T-helper 2 cell treated with Interferon-gamma antibody and Interleukin-4, amounts not matched to agents 5 μg/mL and 100 μg/mL, for 36 hours (primary cell): Measurements from ENCODE around the gene RPL35.

Source experiments
- DNase-seq: peaks from one replicate; pipeline ENCODE4 v3.0.0; 2021; ENCODE audit warnings: low spot score
- H3K27ac Mint-ChIP-seq: one replicate; pipeline ENCODE4 v1.8.0; 2021; ENCODE audit warnings: mild to moderate bottlenecking, mixed read lengths
- H3K27me3 Mint-ChIP-seq: one replicate; pipeline ENCODE4 v1.8.0; 2021; ENCODE audit warnings: low read depth, mixed read lengths
- H3K36me3 Mint-ChIP-seq: one replicate; pipeline ENCODE4 v1.8.0; 2021; ENCODE audit warnings: low read depth, mixed read lengths
- H3K4me1 Mint-ChIP-seq: one replicate; pipeline ENCODE4 v1.8.0; 2021; ENCODE audit warnings: low read depth, mixed read lengths
- H3K4me3 Mint-ChIP-seq: one replicate; pipeline ENCODE4 v1.8.0; 2022; ENCODE audit warnings: mild to moderate bottlenecking, moderate library complexity, mixed read lengths
- H3K9me3 Mint-ChIP-seq: one replicate; pipeline ENCODE4 v1.8.0; 2021; ENCODE audit warnings: mixed read lengths

Gene RPL35

DNA sequence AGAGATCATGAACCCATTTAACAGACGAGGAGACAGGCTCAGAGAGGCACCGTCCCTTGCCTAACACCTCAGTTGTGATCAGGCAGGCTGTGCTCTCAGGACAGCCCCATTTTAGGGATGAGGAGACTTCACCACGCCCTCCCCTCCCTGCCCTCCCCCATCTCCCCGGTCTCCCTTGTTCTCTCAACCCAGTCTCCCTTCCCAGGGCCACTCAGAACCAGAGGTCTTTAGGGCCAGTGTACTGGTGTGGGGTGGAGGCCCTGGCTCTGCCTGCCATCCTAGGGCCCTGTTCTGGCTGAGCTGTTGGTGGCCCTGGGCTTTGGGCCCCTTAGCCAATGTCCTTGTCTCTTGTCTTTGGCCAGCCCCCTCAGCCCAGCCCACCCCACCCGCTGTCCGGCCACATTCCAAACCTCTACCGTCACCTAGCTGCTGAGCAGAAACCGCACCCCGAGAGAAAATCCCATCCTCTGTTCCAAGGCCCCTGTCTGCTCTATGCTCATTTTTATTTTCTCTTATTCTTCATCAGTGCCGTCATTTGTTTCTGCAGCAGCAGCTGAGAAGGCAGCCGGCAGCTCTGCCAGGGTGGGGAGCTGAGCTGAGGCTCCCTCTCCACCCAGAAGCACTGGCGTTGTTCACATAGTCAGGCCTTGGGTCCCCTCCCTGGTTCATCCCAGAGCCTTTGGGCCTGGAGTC lies 50.9 kb downstream of the RPL35 start:
- Mint-ChIP-seq H3K4me3 (no peak overlapping the region), H3K4me1 (no peaks in the 10 kb centered on the region), H3K27ac (no peak overlapping the region), H3K9me3 (no peaks in the 10 kb centered on the region), H3K36me3 (no peaks in the 10 kb centered on the region), H3K27me3 (no peaks in the 10 kb centered on the region)
- no peak for DNase-seq

DNA sequence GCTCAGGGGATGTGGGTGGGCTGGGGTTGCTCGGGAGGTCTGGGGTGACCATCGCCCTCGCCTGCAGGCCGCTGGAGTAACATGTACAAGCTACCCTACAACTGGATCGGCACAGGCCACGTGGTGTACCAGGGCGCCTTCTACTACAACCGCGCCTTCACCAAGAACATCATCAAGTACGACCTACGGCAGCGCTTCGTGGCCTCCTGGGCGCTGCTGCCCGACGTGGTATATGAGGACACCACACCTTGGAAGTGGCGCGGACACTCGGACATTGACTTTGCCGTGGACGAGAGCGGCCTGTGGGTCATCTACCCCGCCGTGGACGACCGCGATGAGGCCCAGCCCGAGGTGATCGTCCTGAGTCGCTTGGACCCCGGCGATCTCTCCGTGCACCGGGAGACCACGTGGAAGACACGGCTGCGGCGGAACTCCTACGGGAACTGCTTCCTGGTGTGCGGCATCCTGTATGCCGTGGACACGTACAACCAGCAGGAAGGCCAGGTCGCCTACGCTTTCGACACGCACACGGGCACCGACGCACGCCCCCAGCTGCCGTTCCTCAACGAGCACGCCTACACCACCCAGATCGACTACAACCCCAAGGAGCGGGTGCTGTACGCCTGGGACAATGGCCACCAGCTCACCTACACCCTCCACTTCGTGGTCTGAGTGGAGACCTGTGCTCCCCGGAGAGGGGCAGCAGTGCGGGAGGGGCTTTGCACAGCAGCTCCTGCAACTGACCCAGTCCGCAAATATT lies 51.8 kb downstream of the RPL35 start:
- H3K4me1 Mint-ChIP-seq = no peaks in the 10 kb centered on the region
- no peak for DNase-seq
- H3K36me3 Mint-ChIP-seq = no peaks in the 10 kb centered on the region
- H3K27ac Mint-ChIP-seq = no peak overlapping the region
- H3K9me3 Mint-ChIP-seq = no peaks in the 10 kb centered on the region
- no peak overlapping the region for H3K4me3 Mint-ChIP-seq
- H3K27me3 Mint-ChIP-seq = peaks cover 4% of the 10 kb centered on the region

GRCh38 chr9:124809211-124809610 lies 52.5 kb downstream of the RPL35 start:
- H3K36me3 Mint-ChIP-seq = no peaks in the 10 kb centered on the region
- no peak overlapping the region for H3K27ac Mint-ChIP-seq
- no peak overlapping the region for H3K4me3 Mint-ChIP-seq
- H3K27me3 Mint-ChIP-seq = peaks cover 4% of the 10 kb centered on the region
- H3K9me3 Mint-ChIP-seq = no peaks in the 10 kb centered on the region
- no peak for DNase-seq
- H3K4me1 Mint-ChIP-seq = no peaks in the 10 kb centered on the region

DNA sequence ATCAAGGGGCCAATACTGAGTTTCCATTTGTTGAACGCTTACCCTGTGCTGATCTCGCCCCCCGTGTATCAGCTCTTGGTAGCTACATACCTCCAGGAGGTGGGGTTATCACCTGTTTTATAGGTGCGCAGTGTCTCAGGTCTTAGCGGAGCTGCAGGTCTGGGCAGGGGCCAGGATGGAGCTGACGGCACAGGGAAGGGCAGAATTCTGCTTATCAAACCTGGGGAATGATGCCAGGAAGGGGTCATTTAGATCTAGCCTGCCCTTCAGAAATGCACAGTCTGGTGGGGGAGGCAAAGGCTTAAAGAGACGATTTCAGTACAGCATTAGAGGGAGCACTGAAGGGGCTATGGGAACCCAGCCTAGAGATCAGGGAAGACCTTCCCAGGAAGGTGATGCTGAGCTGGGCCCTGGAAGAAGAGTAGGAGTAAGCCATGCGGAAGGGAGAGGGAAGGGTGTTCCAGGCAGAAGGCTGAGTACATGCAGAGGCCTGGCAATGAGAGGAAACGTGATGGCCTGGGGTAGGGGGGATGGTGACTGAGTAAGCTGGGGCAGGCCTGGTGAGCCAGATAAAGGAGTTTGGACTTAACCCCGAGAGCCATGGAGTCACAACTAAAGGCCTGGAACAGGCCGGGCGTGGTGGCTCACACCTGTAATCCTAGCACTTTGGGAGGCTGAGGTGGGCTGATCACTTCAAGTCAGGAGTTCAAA lies 53.4 kb downstream of the RPL35 start:
- no peaks in the 10 kb centered on the region for H3K9me3 Mint-ChIP-seq

More for the DNA sequence above, 53.4 kb downstream of the RPL35 start:
- no peaks in the 10 kb centered on the region for H3K4me1 Mint-ChIP-seq
- no peaks in the 10 kb centered on the region for H3K36me3 Mint-ChIP-seq
- no peak overlapping the region for H3K27ac Mint-ChIP-seq
- peaks cover 4% of the 10 kb centered on the region for H3K27me3 Mint-ChIP-seq
- no peak for DNase-seq
- H3K4me3 Mint-ChIP-seq = no peak overlapping the region
